SK-N-SH (cell line): ENCODE measurements around the gene SOBP. TPM values are rescaled to one million over a fixed set of nuclear protein-coding genes. Genes with fewer than 3 reads are reported as not detected.

Experiments used
- CTCF ChIA-PET: fragments of 300-600, 350-600 bp; formaldehyde crosslinking; extraction: SDS; loops from one replicate; lab custom pipeline; 2021; lab: Yijun Ruan, JAX
- POLR2A ChIA-PET: fragments of 350-600 bp; sonication (Branson Sonifier 250); formaldehyde crosslinking; extraction: SDS; loops from one replicate; lab custom pipeline; 2020; ENCODE audit warnings: antibody characterized with exemption, inconsistent platforms; lab: Yijun Ruan, JAX
- DNase-seq: peaks from one replicate; pipeline ENCODE4 v3.0.0; 2012
- H2AFZ ChIP-seq: fragments of 200-600 bp; sonication (generic); 2 replicates; pipeline ENCODE4 v1.8.1; 2016; ENCODE audit warnings: antibody characterized with exemption, mild to moderate bottlenecking, low read depth
- H3F3A ChIP-seq: fragments of 200-600 bp; sonication (generic); replicated peaks from 2 replicates; pipeline ENCODE3; 2016; ENCODE audit warnings: antibody characterized with exemption, mild to moderate bottlenecking; ENCODE audit not compliant: insufficient read depth
- H3K27ac ChIP-seq, 2 experiments: fragments of 200-500 bp in 1 of 2; fragments of 200-600 bp in 1 of 2; sonication (Bioruptor generic) in 1 of 2; sonication (generic), shearing (Covaris generic) in 1 of 2; 2 replicates each; pipeline versions ENCODE4 v1.5.1 to v1.6.1; 2014 to 2016; ENCODE audit warnings: low read depth in 2 of 2, inconsistent platforms in 1 of 2, low read length in 1 of 2, mild to moderate bottlenecking in 1 of 2, mixed read lengths in 1 of 2
- H3K27me3 ChIP-seq: fragments of 200-600 bp; sonication (generic), shearing (Covaris generic); 2 replicates; pipeline ENCODE4 v1.6.1; 2016; ENCODE audit warnings: mixed run types; ENCODE audit not compliant: insufficient read depth
- H3K36me3 ChIP-seq, 2 experiments: fragments of 200-500 bp in 1 of 2; fragments of 200-600 bp in 1 of 2; sonication (Bioruptor generic) in 1 of 2; sonication (generic) in 1 of 2; replicated peaks in 1 of 2; 2 replicates each; pipeline versions ENCODE3 to v1.5.1; 2014 to 2016; ENCODE audit warnings: low read length in 1 of 2, mild to moderate bottlenecking in 1 of 2; ENCODE audit not compliant: insufficient read depth in 2 of 2, control insufficient read depth in 1 of 2
- H3K4me1 ChIP-seq, 2 experiments: fragments of 200-500 bp in 1 of 2; fragments of 200-600 bp in 1 of 2; sonication (Bioruptor generic) in 1 of 2; sonication (generic), shearing (Covaris generic) in 1 of 2; 2 replicates each; pipeline versions ENCODE4 v1.5.1 to v1.6.1; 2014 to 2016; ENCODE audit warnings: low read depth in 1 of 2, low read length in 1 of 2, mixed run types in 1 of 2; ENCODE audit not compliant: insufficient read depth in 2 of 2, control insufficient read depth in 1 of 2
- H3K4me2 ChIP-seq: fragments of 200-600 bp; sonication (generic), shearing (Covaris generic); 2 replicates; pipeline ENCODE4 v1.6.1; 2017; ENCODE audit warnings: mixed run types
- H3K4me3 ChIP-seq, 2 experiments: fragments of 200-500 bp in 1 of 2; fragments of 200-600 bp in 1 of 2; sonication (Bioruptor generic) in 1 of 2; sonication (generic), shearing (Covaris generic) in 1 of 2; 2 replicates each; pipeline versions ENCODE4 v1.5.1 to v1.8.1; 2014 to 2016; ENCODE audit warnings: low read depth in 2 of 2, inconsistent platforms in 1 of 2, low read length in 1 of 2, mild to moderate bottlenecking in 1 of 2, mixed read lengths in 1 of 2, moderate library complexity in 1 of 2
- H3K79me2 ChIP-seq: fragments of 200-600 bp; sonication (generic); 2 replicates; pipeline ENCODE4 v1.8.1; 2017; ENCODE audit warnings: mild to moderate bottlenecking; ENCODE audit not compliant: insufficient read depth
- H3K9ac ChIP-seq: fragments of 200-600 bp; sonication (generic); 2 replicates; pipeline ENCODE4 v1.6.1; 2017; ENCODE audit warnings: mixed run types
- H3K9me2 ChIP-seq: fragments of 200-600 bp; sonication (generic); 2 replicates; pipeline ENCODE4 v1.6.1; 2017; ENCODE audit warnings: mixed run types
- H3K9me3 ChIP-seq: fragments of 200-600 bp; sonication (generic); 2 replicates; pipeline ENCODE4 v1.6.1; 2017; ENCODE audit warnings: mixed run types, mild to moderate bottlenecking, moderate library complexity
- H4K20me1 ChIP-seq: fragments of 200-600 bp; sonication (generic); 2 replicates; pipeline ENCODE4 v1.6.1; 2017; ENCODE audit warnings: mild to moderate bottlenecking, mixed run types; ENCODE audit not compliant: insufficient read depth
- FOSL2 ChIP-seq: IDR thresholded peaks from 2 replicates; pipeline ENCODE4 v1.4.0; 2012; ENCODE audit warnings: low read depth, mild to moderate bottlenecking, moderate library complexity, borderline replicate concordance
- GATA2 ChIP-seq: sonication (generic); formaldehyde crosslinking; IDR thresholded peaks from 2 replicates; pipeline ENCODE4 v1.5.0; 2020; ENCODE audit warnings: mild to moderate bottlenecking, missing genetic modification reagents
- RAD21 ChIP-seq: IDR thresholded peaks from 2 replicates; pipeline ENCODE4 v1.6.1; 2012; ENCODE audit warnings: mild to moderate bottlenecking, low read length
- RFX5 ChIP-seq: IDR thresholded peaks from 2 replicates; pipeline ENCODE4 v1.6.1; 2012; ENCODE audit warnings: mild to moderate bottlenecking, improper control_type of control experiment, low read length
- SMC3 ChIP-seq: IDR thresholded peaks from 2 replicates; pipeline ENCODE4 v1.6.1; 2012; ENCODE audit warnings: low read depth, low read length, improper control_type of control experiment
- TAF1 ChIP-seq: IDR thresholded peaks from 2 replicates; pipeline ENCODE4 v1.6.1; 2012; ENCODE audit warnings: low read depth, mild to moderate bottlenecking, low read length, moderate library complexity, borderline replicate concordance
- TEAD4 ChIP-seq: IDR thresholded peaks from 2 replicates; pipeline ENCODE4 v1.4.0; 2012; ENCODE audit warnings: mild to moderate bottlenecking, borderline replicate concordance; ENCODE audit not compliant: insufficient read depth
- YY1 ChIP-seq: IDR thresholded peaks from 2 replicates; pipeline ENCODE4 v1.4.0; 2012; ENCODE audit warnings: low read depth, mild to moderate bottlenecking
- WGBS: methylation state at CpG from one replicate; pipeline ENCODE4 v1.1.6; 2017; ENCODE audit warnings: low lambda C conversion rate; 5-methylcytosine and 5-hydroxymethylcytosine counted together
- polyA plus RNA-seq, 3 experiments: library from polyadenylated mRNA; depleted of rRNA; stranded (reverse); fragments of >200 nt; gene quantifications; 2 replicates each; pipeline ENCODE4 v1.2.3, GENCODE V29; 2012
- TF ChIP-seq, protein P1 (sequence below): IDR thresholded peaks from 2 replicates; pipeline ENCODE4 v1.6.1; 2012; ENCODE audit warnings: mild to moderate bottlenecking, low read depth, low read length, moderate library complexity
- TF ChIP-seq, protein P2 (sequence below): IDR thresholded peaks from 2 replicates; pipeline ENCODE4 v1.4.0; 2012; ENCODE audit warnings: low read depth, borderline replicate concordance
- TF ChIP-seq, protein P3 (sequence below): IDR thresholded peaks from 2 replicates; pipeline ENCODE4 v1.4.0; 2012; ENCODE audit warnings: low read depth, borderline replicate concordance

The SOBP gene
- polyA plus RNA-seq, 1 of the 3 experiments (the other 2 are of a cell fraction) = 0.61 TPM

DNA sequence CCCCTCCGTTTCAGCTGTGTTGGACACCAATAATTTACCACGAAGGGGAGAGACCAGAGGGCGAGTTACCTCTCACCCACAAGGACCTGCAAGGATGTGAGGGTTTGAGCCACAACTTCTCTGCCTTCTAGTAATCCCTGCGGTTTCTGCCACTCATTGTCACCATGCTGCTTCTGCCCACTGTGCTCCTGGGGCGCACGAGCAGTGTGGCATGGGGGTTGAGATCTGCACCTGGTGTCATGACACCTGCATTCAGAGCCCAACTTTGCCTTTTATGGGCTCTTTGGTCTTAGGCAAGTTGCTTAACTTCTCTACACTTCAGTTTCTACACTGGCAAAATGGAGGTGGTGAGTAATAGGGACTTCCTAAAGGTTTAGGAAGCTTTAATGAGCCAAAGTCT lies 84.9 kb downstream of the SOBP start:
- 73% methylated on average over 4 of the region's 6 CpGs for WGBS
- no peaks in the 10 kb centered on the region for H3K27me3 ChIP-seq
- no peak overlapping the region for H3K27ac ChIP-seq
- no peaks in the 10 kb centered on the region for H3K9me2 ChIP-seq
- H3K36me3 ChIP-seq = no peaks in the 10 kb centered on the region
- TF ChIP-seq FOSL2 (no peak), TAF1 (no peak), YY1 (no peak), SMC3 (no peak), RFX5 (no peak), GATA2 (CRISPR knock-in tag) (no peak), TEAD4 (no peak), RAD21 (no peak)
- TF ChIP-seq, protein P1, sequence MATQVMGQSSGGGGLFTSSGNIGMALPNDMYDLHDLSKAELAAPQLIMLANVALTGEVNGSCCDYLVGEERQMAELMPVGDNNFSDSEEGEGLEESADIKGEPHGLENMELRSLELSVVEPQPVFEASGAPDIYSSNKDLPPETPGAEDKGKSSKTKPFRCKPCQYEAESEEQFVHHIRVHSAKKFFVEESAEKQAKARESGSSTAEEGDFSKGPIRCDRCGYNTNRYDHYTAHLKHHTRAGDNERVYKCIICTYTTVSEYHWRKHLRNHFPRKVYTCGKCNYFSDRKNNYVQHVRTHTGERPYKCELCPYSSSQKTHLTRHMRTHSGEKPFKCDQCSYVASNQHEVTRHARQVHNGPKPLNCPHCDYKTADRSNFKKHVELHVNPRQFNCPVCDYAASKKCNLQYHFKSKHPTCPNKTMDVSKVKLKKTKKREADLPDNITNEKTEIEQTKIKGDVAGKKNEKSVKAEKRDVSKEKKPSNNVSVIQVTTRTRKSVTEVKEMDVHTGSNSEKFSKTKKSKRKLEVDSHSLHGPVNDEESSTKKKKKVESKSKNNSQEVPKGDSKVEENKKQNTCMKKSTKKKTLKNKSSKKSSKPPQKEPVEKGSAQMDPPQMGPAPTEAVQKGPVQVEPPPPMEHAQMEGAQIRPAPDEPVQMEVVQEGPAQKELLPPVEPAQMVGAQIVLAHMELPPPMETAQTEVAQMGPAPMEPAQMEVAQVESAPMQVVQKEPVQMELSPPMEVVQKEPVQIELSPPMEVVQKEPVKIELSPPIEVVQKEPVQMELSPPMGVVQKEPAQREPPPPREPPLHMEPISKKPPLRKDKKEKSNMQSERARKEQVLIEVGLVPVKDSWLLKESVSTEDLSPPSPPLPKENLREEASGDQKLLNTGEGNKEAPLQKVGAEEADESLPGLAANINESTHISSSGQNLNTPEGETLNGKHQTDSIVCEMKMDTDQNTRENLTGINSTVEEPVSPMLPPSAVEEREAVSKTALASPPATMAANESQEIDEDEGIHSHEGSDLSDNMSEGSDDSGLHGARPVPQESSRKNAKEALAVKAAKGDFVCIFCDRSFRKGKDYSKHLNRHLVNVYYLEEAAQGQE = no peak
- TF ChIP-seq, protein P2, sequence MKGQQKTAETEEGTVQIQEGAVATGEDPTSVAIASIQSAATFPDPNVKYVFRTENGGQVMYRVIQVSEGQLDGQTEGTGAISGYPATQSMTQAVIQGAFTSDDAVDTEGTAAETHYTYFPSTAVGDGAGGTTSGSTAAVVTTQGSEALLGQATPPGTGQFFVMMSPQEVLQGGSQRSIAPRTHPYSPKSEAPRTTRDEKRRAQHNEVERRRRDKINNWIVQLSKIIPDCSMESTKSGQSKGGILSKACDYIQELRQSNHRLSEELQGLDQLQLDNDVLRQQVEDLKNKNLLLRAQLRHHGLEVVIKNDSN = no peak
- TF ChIP-seq, protein P3, sequence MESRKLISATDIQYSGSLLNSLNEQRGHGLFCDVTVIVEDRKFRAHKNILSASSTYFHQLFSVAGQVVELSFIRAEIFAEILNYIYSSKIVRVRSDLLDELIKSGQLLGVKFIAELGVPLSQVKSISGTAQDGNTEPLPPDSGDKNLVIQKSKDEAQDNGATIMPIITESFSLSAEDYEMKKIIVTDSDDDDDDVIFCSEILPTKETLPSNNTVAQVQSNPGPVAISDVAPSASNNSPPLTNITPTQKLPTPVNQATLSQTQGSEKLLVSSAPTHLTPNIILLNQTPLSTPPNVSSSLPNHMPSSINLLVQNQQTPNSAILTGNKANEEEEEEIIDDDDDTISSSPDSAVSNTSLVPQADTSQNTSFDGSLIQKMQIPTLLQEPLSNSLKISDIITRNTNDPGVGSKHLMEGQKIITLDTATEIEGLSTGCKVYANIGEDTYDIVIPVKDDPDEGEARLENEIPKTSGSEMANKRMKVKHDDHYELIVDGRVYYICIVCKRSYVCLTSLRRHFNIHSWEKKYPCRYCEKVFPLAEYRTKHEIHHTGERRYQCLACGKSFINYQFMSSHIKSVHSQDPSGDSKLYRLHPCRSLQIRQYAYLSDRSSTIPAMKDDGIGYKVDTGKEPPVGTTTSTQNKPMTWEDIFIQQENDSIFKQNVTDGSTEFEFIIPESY = no peak
- no peak overlapping the region for H2AFZ ChIP-seq
- no peak overlapping the region for H3K4me2 ChIP-seq
- no peak for DNase-seq
- CTCF ChIA-PET = interaction anchor here (0.9 kb wide), 1 partner anchor 81 kb away, joined by 3 read pairs; no protein-coding TSS in a partner anchor
- H3K9me3 ChIP-seq = no peaks in the 10 kb centered on the region
- POLR2A ChIA-PET = no interaction called here
- no peak overlapping the region for H3K9ac ChIP-seq
- no peaks in the 10 kb centered on the region for H3F3A ChIP-seq
- peaks cover 0 to 32% of the 10 kb centered on the region in 2 experiments; a peak in 2 of 4 replicates for H3K4me1 ChIP-seq
- no peak overlapping the region for H3K4me3 ChIP-seq
- H3K79me2 ChIP-seq = no peaks in the 10 kb centered on the region
- no peaks in the 10 kb centered on the region for H4K20me1 ChIP-seq
